ENCODE measurements around the gene CAPN13. TPM values are rescaled to one million over a fixed set of nuclear protein-coding genes. Genes with fewer than 3 reads are reported as not detected.

The CAPN13 gene
- total and polyA plus RNA-seq, 2 of the 4 experiments (the other 2 are of a cell fraction): not detected

GRCh38 chr2:30707304-30707903 is 99.8 kb downstream of the CAPN13 start:
- 0 out of 4 replicates have a peak, but pooled peaks cover 0 to 3% of the 10 kb centered on the region in 2 experiments for H3K79me1 ChIP-seq (ENCODE audit: low read depth in 1 of 2, low read length in 2 of 2)
- H2AK5ac ChIP-seq (ENCODE audit: low read depth, low read length): peak overlapping the region; percentile 60; the same call in 1 of the 2 replicates
- H3K4ac ChIP-seq (ENCODE audit: low read depth, low read length): peak overlapping the region; percentile 42
- H4K91ac ChIP-seq (ENCODE audit: insufficient read depth, low read depth, low read length): peak overlapping the region; percentile 87
- intact Hi-C loops (cut with micrococcal nuclease): loop anchor here (1.0 to 10.0 kb wide), 9 partner anchors 193 to 542 kb away; partner anchors contain the start of gene LBH
- H2BK120ac ChIP-seq (ENCODE audit: low read depth, low read length): peak overlapping the region; percentile 45
- H3K27ac ChIP-seq (ENCODE audit: insufficient read depth, low read length): no peak overlapping the region
- peaks cover 9% of the 10 kb centered on the region for H3K9me3 ChIP-seq (ENCODE audit: control insufficient read depth, insufficient read depth, low read length)
- no peak overlapping the region; a peak in 1 of 4 replicates for H4K8ac ChIP-seq (ENCODE audit: low read depth in 2 of 2, low read length in 2 of 2)
- no peak overlapping the region; the same call in 1 of the 2 replicates for H3K18ac ChIP-seq (ENCODE audit: low read depth, low read length)
- H2AFZ ChIP-seq (replicated peaks; ENCODE audit: low read length, poor library complexity): no peak overlapping the region
- H2BK5ac ChIP-seq (ENCODE audit: low read depth, low read length, poor library complexity, severe bottlenecking): no peak overlapping the region
- H3K4me1 ChIP-seq (ENCODE audit: control insufficient read depth, insufficient read depth, low read length): peaks cover 3% of the 10 kb centered on the region
- no peaks in the 10 kb centered on the region for H3K27me3 ChIP-seq (ENCODE audit: control insufficient read depth, insufficient read depth, low read length)
- H3K9ac ChIP-seq (ENCODE audit: low read depth, low read length): no peak overlapping the region; the same call in 1 of the 2 replicates
- H2AK9ac ChIP-seq (replicated peaks; ENCODE audit: low read depth, low read length, poor library complexity): no peak overlapping the region
- no peaks in the 10 kb centered on the region for H3K36me3 ChIP-seq (ENCODE audit: control insufficient read depth, insufficient read depth, low read length)
- ATAC-seq (ENCODE audit: low read depth) (no peak), DNase-seq (no peak)
- no CpG with 5 or more reads among the region's 8 CpGs for WGBS, 2 experiments (ENCODE audit: extremely low coverage in 2 of 2, insufficient read length in 1 of 2)
- H3K4me3 ChIP-seq (ENCODE audit: insufficient read depth, low read depth, low read length): no peak overlapping the region
- POLR2A ChIA-PET (ENCODE audit: unreplicated experiment): no interaction called here
- no peak overlapping the region for H3K56ac ChIP-seq (ENCODE audit: extremely low read depth, insufficient read depth, low read length)
- H4K5ac ChIP-seq (ENCODE audit: low read depth, low read length): no peak overlapping the region
- peak overlapping the region; percentile 73 for H2BK20ac ChIP-seq (ENCODE audit: low read depth, low read length)
- in situ Hi-C loops (cut with MboI; ENCODE audit: low sequenced_read_pairs): loop anchor here (5.0 kb wide), 2 partner anchors 495 to 540 kb away; no protein-coding TSS in a partner anchor
- no peaks in the 10 kb centered on the region for H4K20me1 ChIP-seq (ENCODE audit: insufficient read depth, low read length)
- dilution Hi-C loops (cut with HindIII; ENCODE audit: low sequenced_read_pairs, unreplicated experiment): no loop called here
- H2BK15ac ChIP-seq (ENCODE audit: low read depth, low read length): peak overlapping the region; percentile 3; the same call in 2 of the 3 replicates
- no peak overlapping the region for H3K14ac ChIP-seq (replicated peaks; ENCODE audit: low read depth, low read length)
- peaks cover 6% of the 10 kb centered on the region; the same call in 1 of the 2 replicates for H3K9me1 ChIP-seq (ENCODE audit: insufficient read depth, low read length)
- no peak overlapping the region for H3K4me2 ChIP-seq (ENCODE audit: low read depth, low read length)
- BruUV-seq (replicated peaks): no TSS peak
- CTCF ChIA-PET: interaction anchor here (0.5 to 8.2 kb wide), 6 partner anchors 419 to 543 kb away, joined by 3 to 99 read pairs (median 4); no protein-coding TSS in a partner anchor
- no peak overlapping the region for H3K23ac ChIP-seq (ENCODE audit: low read depth, low read length)
- TF ChIP-seq CEBPB (IDR thresholded peaks at IDR 0.05; ENCODE audit: low read depth, low read length) (no peak), NFE2L2 (IDR thresholded peaks at IDR 0.05; ENCODE audit: low read depth, low read length) (no peak), SMC3 (IDR thresholded peaks at IDR 0.05; ENCODE audit: low read depth, low read length) (no peak), FOS (IDR thresholded peaks at IDR 0.05; ENCODE audit: low read depth, low read length) (no peak), RCOR1 (IDR thresholded peaks at IDR 0.05; ENCODE audit: insufficient replicate concordance, low read length) (no peak), ELK1 (IDR thresholded peaks at IDR 0.05; ENCODE audit: borderline replicate concordance, low read depth, low read length) (no peak), MAZ (IDR thresholded peaks at IDR 0.05; ENCODE audit: borderline replicate concordance, low read depth, low read length) (no peak), MXI1 (IDR thresholded peaks at IDR 0.05; ENCODE audit: borderline replicate concordance, low read depth, low read length) (no peak), RAD21 (IDR thresholded peaks at IDR 0.05; ENCODE audit: low read length) (no peak), POLR2A (IDR thresholded peaks at IDR 0.05; ENCODE audit: low read depth, low read length) (no peak), RFX5 (IDR thresholded peaks at IDR 0.05; ENCODE audit: low read depth, low read length) (no peak), BHLHE40 (IDR thresholded peaks at IDR 0.05; ENCODE audit: low read depth, low read length) (no peak), CTCF (conservative IDR thresholded peaks at IDR 0.05; ENCODE audit: low read depth, low read length) (no peak), MAFK (IDR thresholded peaks at IDR 0.05; ENCODE audit: low read depth, low read length) (no peak)
- TF ChIP-seq, protein P1, sequence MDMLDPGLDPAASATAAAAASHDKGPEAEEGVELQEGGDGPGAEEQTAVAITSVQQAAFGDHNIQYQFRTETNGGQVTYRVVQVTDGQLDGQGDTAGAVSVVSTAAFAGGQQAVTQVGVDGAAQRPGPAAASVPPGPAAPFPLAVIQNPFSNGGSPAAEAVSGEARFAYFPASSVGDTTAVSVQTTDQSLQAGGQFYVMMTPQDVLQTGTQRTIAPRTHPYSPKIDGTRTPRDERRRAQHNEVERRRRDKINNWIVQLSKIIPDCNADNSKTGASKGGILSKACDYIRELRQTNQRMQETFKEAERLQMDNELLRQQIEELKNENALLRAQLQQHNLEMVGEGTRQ (IDR thresholded peaks at IDR 0.05; ENCODE audit: low read depth, low read length): no peak
